H9 (cell line): ENCODE results near the gene UPK2. TPM values are rescaled to one million over a fixed set of nuclear protein-coding genes. Genes with fewer than 3 reads are reported as not detected.

ENCODE experiments used
- DNase-seq: peaks from one replicate; pipeline ENCODE4 v3.0.0-alpha.2; 2017
- H2AFZ ChIP-seq: one replicate; pipeline ENCODE4 v1.6.1; 2013; ENCODE audit warnings: mild to moderate bottlenecking, low read length, control low read depth, moderate library complexity
- H2AK5ac ChIP-seq: 2 replicates; pipeline ENCODE4 v1.6.1; 2013; ENCODE audit warnings: low read length, control low read depth, mixed read lengths; ENCODE audit not compliant: insufficient read length
- H2BK120ac ChIP-seq: one replicate; pipeline ENCODE4 v1.6.1; 2013; ENCODE audit warnings: low read depth, mild to moderate bottlenecking, low read length, control low read depth, inconsistent platforms; ENCODE audit not compliant: poor library complexity, severe bottlenecking
- H2BK12ac ChIP-seq: 2 replicates; pipeline ENCODE4 v1.6.1; 2013; ENCODE audit warnings: low read length, control low read depth, mixed read lengths, low read depth; ENCODE audit not compliant: insufficient read length
- H2BK15ac ChIP-seq: 2 replicates; pipeline ENCODE4 v1.6.1; 2013; ENCODE audit warnings: low read depth, low read length, control low read depth
- H2BK20ac ChIP-seq: one replicate; pipeline ENCODE4 v1.6.1; 2013; ENCODE audit warnings: low read depth, mild to moderate bottlenecking, low read length, control low read depth, inconsistent platforms; ENCODE audit not compliant: poor library complexity, severe bottlenecking
- H2BK5ac ChIP-seq: 2 replicates; pipeline ENCODE4 v1.6.1; 2013; ENCODE audit warnings: low read length, control low read depth, mixed read lengths; ENCODE audit not compliant: insufficient read length
- H3K14ac ChIP-seq: 2 replicates; pipeline ENCODE4 v1.6.1; 2013; ENCODE audit warnings: low read length, control low read depth; ENCODE audit not compliant: insufficient read depth
- H3K18ac ChIP-seq: 2 replicates; pipeline ENCODE4 v1.6.1; 2013; ENCODE audit warnings: low read depth, mild to moderate bottlenecking, mixed read lengths, low read length, control low read depth; ENCODE audit not compliant: insufficient read length
- H3K23ac ChIP-seq: 2 replicates; pipeline ENCODE4 v1.6.1; 2013; ENCODE audit warnings: low read length, control low read depth, mixed read lengths, low read depth; ENCODE audit not compliant: insufficient read length
- H3K23me2 ChIP-seq: 2 replicates; pipeline ENCODE4 v1.6.1; 2013; ENCODE audit warnings: low read depth, mild to moderate bottlenecking, mixed read lengths, low read length, control low read depth; ENCODE audit not compliant: insufficient read length, poor library complexity, severe bottlenecking
- H3K27ac ChIP-seq: 2 replicates; pipeline ENCODE4 v1.5.1; 2013; ENCODE audit warnings: low read length, control low read depth, mixed read lengths, low read depth; ENCODE audit not compliant: insufficient read length
- H3K27me3 ChIP-seq: 2 replicates; pipeline ENCODE4 v1.6.1; 2013; ENCODE audit warnings: low read length, control low read depth, inconsistent platforms; ENCODE audit not compliant: insufficient read depth
- H3K4ac ChIP-seq: 2 replicates; pipeline ENCODE4 v1.6.1; 2013; ENCODE audit warnings: low read depth, mild to moderate bottlenecking, control low read depth, inconsistent platforms, low read length, moderate library complexity
- H3K4me1 ChIP-seq: 2 replicates; pipeline ENCODE4 v1.6.1; 2013; ENCODE audit warnings: low read length, control low read depth, inconsistent platforms; ENCODE audit not compliant: insufficient read depth
- H3K4me2 ChIP-seq: 2 replicates; pipeline ENCODE4 v1.6.1; 2013; ENCODE audit warnings: low read length, control low read depth, mixed read lengths; ENCODE audit not compliant: insufficient read length, insufficient read depth
- H3K56ac ChIP-seq: 2 replicates; pipeline ENCODE4 v1.6.1; 2013; ENCODE audit warnings: low read depth, mild to moderate bottlenecking, mixed read lengths, low read length, control low read depth; ENCODE audit not compliant: insufficient read length
- H3K79me1 ChIP-seq: 2 replicates; pipeline ENCODE4 v1.6.1; 2013; ENCODE audit warnings: low read depth, mild to moderate bottlenecking, moderate library complexity, low read length, control low read depth, inconsistent platforms; ENCODE audit not compliant: insufficient read depth, poor library complexity, severe bottlenecking
- H3K79me2 ChIP-seq: 2 replicates; pipeline ENCODE4 v1.6.1; 2013; ENCODE audit warnings: low read length, control low read depth, inconsistent platforms; ENCODE audit not compliant: insufficient read depth
- H3K9ac ChIP-seq: 2 replicates; pipeline ENCODE4 v1.6.1; 2013; ENCODE audit warnings: low read length, control low read depth, mixed read lengths; ENCODE audit not compliant: insufficient read length; ENCODE audit errors: extremely low read depth
- H3K9me3 ChIP-seq: one replicate; pipeline ENCODE4 v1.6.1; 2013; ENCODE audit warnings: low read depth, low read length, inconsistent platforms; ENCODE audit not compliant: control insufficient read depth
- H3T11ph ChIP-seq: one replicate; pipeline ENCODE4 v1.6.1; 2013; ENCODE audit warnings: mild to moderate bottlenecking, low read length, control low read depth, inconsistent platforms
- H4K20me1 ChIP-seq: one replicate; pipeline ENCODE4 v1.6.1; 2013; ENCODE audit not compliant: control insufficient read depth, insufficient read length, insufficient read depth
- H4K5ac ChIP-seq: 2 replicates; pipeline ENCODE4 v1.6.1; 2013; ENCODE audit warnings: low read depth, mild to moderate bottlenecking, mixed read lengths, low read length, control low read depth; ENCODE audit not compliant: insufficient read length
- H4K8ac ChIP-seq: replicated peaks from 2 replicates; pipeline ENCODE4 v1.6.1; 2013; ENCODE audit warnings: low read length, control low read depth, mixed read lengths, low read depth; ENCODE audit not compliant: insufficient read length
- H4K91ac ChIP-seq: 2 replicates; pipeline ENCODE4 v1.6.1; 2013; ENCODE audit warnings: low read depth, mild to moderate bottlenecking, moderate library complexity, mixed read lengths, low read length, control low read depth; ENCODE audit not compliant: insufficient read length
- H3K27ac Mint-ChIP-seq, 3 experiments: 2 replicates in 2 of 3; 3 replicates in 1 of 3; pipeline ENCODE4 v1.8.0; 2020 to 2021; ENCODE audit warnings: mixed read lengths in 3 of 3, mild to moderate bottlenecking in 1 of 3, moderate library complexity in 1 of 3
- H3K27me3 Mint-ChIP-seq: 2 replicates; pipeline ENCODE4 v1.8.0; 2021; ENCODE audit warnings: low read depth, mild to moderate bottlenecking, moderate library complexity, mixed read lengths
- H3K36me3 Mint-ChIP-seq, 3 experiments: 2 replicates in 2 of 3; 3 replicates in 1 of 3; pipeline ENCODE4 v1.8.0; 2020 to 2021; ENCODE audit warnings: low read depth in 3 of 3, mixed read lengths in 3 of 3; ENCODE audit not compliant: insufficient read depth in 1 of 3
- H3K4me1 Mint-ChIP-seq, 2 experiments: 2 replicates each; pipeline ENCODE4 v1.8.0; 2020; ENCODE audit warnings: mixed read lengths in 2 of 2
- H3K4me3 Mint-ChIP-seq, 2 experiments: 2 replicates in 1 of 2; 3 replicates in 1 of 2; pipeline ENCODE4 v1.8.0; 2020 to 2021; ENCODE audit warnings: mild to moderate bottlenecking in 2 of 2, mixed read lengths in 2 of 2, moderate library complexity in 1 of 2
- H3K9me3 Mint-ChIP-seq, 2 experiments: 2 replicates in 1 of 2; 3 replicates in 1 of 2; pipeline ENCODE4 v1.8.0; 2020; ENCODE audit warnings: mild to moderate bottlenecking in 2 of 2, mixed read lengths in 2 of 2, moderate library complexity in 1 of 2
- CTCF ChIP-seq: fragments of 200-600 bp; sonication (generic); conservative IDR thresholded peaks from 3 replicates; pipeline ENCODE4 v1.8.0; 2021; ENCODE audit warnings: antibody characterized with exemption, mild to moderate bottlenecking
- WGBS: extraction: QIAGEN DNeasy Blood & Tissue Kit; methylation state at CpG from one replicate; pipeline ENCODE4 v1.1.7; 2013; ENCODE audit warnings: missing lambda C conversion rate, low lambda C conversion rate, mixed read lengths; ENCODE audit not compliant: insufficient read length; ENCODE audit errors: extremely low coverage; 5-methylcytosine and 5-hydroxymethylcytosine counted together
- total RNA-seq: library from RNA; stranded (reverse); gene quantifications from 2 replicates; pipeline ENCODE4 v1.2.1, GENCODE V29; 2021

UPK2 gene
- total RNA-seq, 1 experiment from 2014 or later, result 0.33 TPM

- WGBS, result no CpG with 5 or more reads among the region's 10 CpGs
- Mint-ChIP-seq H3K27ac (peak overlapping the region; percentile 96 to 99 (median 98)), H3K4me3 (peak overlapping the region; percentile 61 to 74)
Observed at GRCh38 chr11:118915941-118916841, 39.9 kb upstream of the UPK2 start.

More at GRCh38 chr11:118915941-118916841, 39.9 kb upstream of the UPK2 start:
- H3K9me3 ChIP-seq, result no peaks in the 10 kb centered on the region
- H3K4ac ChIP-seq, result 0 out of 2 replicates have a peak overlapping the region, but pooled peaks have one; percentile 20
- no peaks in the 10 kb centered on the region for H3K27me3 Mint-ChIP-seq
- no peak overlapping the region for H2BK20ac ChIP-seq
- peaks cover 86 to 94% of the 10 kb centered on the region in 2 experiments for H3K4me1 Mint-ChIP-seq
- no peaks in the 10 kb centered on the region for H4K20me1 ChIP-seq
- no peak for DNase-seq
- no peak overlapping the region for H4K8ac ChIP-seq
- no peak overlapping the region for H2BK15ac ChIP-seq
- no peak overlapping the region for H3K56ac ChIP-seq
- H3K23me2 ChIP-seq, result peaks cover 22% of the 10 kb centered on the region
- no peak overlapping the region for H3T11ph ChIP-seq
- H2BK120ac ChIP-seq, result no peak overlapping the region
- H3K4me1 ChIP-seq, result peaks cover 33% of the 10 kb centered on the region
- H3K79me1 ChIP-seq, result peaks cover 5% of the 10 kb centered on the region
- H3K9ac ChIP-seq, result no peak overlapping the region
- H3K27me3 ChIP-seq, result no peaks in the 10 kb centered on the region
- H3K9me3 Mint-ChIP-seq, result no peaks in the 10 kb centered on the region; a peak in 2 of 5 replicates
- H3K27ac ChIP-seq, result no peak overlapping the region
- peaks cover 0 to 12% (median 6%) of the 10 kb centered on the region in 3 experiments; a peak in 4 of 7 replicates for H3K36me3 Mint-ChIP-seq
- H2AK5ac ChIP-seq, result peak overlapping the region; percentile 69
- no peak overlapping the region for H2BK5ac ChIP-seq
- H3K18ac ChIP-seq, result peak overlapping the region; percentile 15
- no peak overlapping the region for H2AFZ ChIP-seq
- no peak overlapping the region for H3K23ac ChIP-seq
- no peak for TF ChIP-seq CTCF
- H3K79me2 ChIP-seq, result peaks cover 10% of the 10 kb centered on the region; the same call in 1 of the 2 replicates
- peak overlapping the region; percentile 54; the same call in 1 of the 2 replicates for H3K14ac ChIP-seq
- H4K5ac ChIP-seq, result no peak overlapping the region
- peak overlapping the region; percentile 79 for H2BK12ac ChIP-seq
- H3K4me2 ChIP-seq, result peak overlapping the region; percentile 29
- peak overlapping the region; percentile 47 for H4K91ac ChIP-seq
